Measurements from ENCODE around the gene OGFOD2. TPM values are rescaled to one million over a fixed set of nuclear protein-coding genes. Genes with fewer than 3 reads are reported as not detected.
A peak's percentile ranks its signal among the peaks of the same experiment; 100 is the strongest.

OGFOD2 gene
- total RNA-seq, 1 experiment from 2014 or later: 6.7 TPM

DNA sequence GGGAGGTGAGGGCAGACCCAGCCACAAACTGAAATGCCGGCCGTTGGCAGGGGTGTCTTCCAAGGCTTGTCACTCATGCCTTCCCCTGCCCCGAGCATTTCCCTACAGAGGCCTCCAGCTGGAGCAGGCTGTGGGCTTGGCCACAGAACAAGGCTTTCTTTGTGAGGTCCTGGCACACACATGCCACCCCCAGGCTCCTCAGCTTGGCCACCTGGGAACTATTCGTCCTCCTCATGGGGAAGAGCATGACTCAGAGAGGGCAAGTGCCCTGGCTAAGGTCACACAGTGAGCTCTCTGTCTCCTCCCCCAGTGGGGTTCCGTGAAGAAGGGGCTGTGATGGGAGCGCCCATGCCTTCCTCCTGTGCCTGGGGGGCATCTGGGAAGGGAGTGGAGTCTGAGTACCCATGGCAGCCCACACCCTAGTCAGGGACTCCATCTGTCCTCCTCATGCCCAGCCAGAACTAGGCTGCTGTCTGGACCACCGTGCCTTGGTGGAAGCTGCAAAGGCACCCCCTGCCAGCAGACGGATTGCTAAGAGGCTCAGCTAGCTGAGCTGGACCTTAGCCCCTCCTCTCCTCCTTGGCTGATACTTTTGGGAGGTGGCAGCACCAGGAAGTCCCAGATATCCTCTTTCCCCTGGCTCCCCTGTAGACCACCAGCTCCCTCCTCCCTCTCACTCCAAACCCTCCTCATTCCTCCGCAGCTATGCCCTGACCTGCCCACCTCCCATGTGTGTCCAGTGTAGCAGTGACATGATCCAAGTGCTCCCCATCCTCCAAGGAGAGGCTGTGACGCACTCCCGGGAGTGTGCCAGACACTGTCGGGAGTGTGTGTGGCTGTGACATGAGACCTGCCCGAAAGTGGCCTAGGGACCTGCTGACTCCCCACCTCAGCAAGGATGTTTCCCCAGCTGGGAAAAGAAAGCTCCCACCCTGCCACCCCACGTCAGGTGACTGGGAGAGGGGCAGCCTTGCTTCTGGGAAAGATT is 30.1 kb upstream of the OGFOD2 start:
- no peaks in the 10 kb centered on the region for H3K9me3 ChIP-seq (replicated peaks)
- no peaks in the 10 kb centered on the region for H3K36me3 ChIP-seq
- H3K27ac ChIP-seq: no peak overlapping the region
- no peak overlapping the region for H3K4me3 ChIP-seq
- no peaks in the 10 kb centered on the region for H3K27me3 ChIP-seq
- DNase-seq: peak; percentile 73 to 79
- H3K4me1 ChIP-seq: peaks cover 25% of the 10 kb centered on the region

DNA sequence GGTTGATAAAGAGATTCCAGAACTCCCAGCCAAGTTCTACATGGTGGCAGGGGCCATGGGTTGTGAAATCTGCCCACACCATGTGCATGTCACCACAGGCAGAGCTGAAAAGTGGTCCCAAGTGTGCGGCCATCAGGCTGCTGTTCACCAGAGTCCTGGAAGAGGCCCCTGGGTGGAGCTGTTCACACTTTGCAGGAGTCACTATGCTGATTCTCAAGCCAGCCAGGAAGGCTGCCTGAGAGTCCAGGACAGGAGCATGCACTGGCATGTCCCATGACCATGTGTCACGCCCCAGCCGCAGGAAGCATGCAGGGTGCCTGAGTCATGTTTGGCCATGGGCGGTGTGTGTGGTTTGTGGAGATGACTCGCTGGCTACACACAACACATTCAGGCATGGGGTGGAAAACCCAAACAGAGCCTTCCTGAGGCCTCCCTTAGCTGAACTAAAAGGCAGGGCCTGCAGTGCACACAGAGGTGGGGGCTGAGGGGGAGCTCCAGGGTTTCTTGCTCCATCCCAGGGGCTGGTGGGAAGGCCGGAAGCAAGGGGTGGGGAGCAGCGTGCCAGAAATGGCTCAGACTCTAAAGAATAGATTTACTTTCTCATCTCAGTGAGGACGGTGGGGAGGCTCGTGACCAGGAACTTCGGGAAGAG is 28.2 kb upstream of the OGFOD2 start:
- Histone ChIP-seq H3K36me3 (no peaks in the 10 kb centered on the region), H3K27ac (peak overlapping the region; percentile 53), H3K4me3 (no peak overlapping the region), H3K9me3 (replicated peaks) (no peaks in the 10 kb centered on the region), H3K27me3 (no peaks in the 10 kb centered on the region), H3K4me1 (peaks cover 25% of the 10 kb centered on the region)
- DNase-seq: peak; percentile 88 to 91

DNA sequence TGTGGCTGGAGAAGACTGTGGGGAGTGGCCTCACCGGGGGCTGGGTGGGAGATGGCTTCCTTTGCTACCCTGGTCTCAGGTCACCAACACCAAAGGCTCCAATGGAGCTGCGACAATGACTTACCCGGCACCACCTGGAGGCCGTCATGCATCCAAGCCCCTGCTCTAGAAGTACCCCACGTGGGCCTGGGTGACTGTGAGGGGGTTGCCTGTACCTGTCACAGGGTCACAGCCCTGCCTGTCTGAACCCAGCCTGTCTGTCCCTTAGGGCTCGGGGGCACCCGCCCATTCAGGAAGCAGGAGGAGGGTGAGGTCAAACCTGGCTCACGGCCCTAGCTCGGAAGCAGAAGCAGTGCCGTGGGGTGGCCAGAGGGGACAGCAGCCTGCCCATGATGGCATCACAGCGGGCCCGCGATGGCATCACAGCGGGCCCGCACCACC is 27.7 kb upstream of the OGFOD2 start:
- no peaks in the 10 kb centered on the region for H3K36me3 ChIP-seq
- H3K27me3 ChIP-seq: no peaks in the 10 kb centered on the region
- H3K4me3 ChIP-seq: no peak overlapping the region
- peaks cover 25% of the 10 kb centered on the region for H3K4me1 ChIP-seq
- no peaks in the 10 kb centered on the region for H3K9me3 ChIP-seq (replicated peaks)
- no peak for DNase-seq
- peak overlapping the region; percentile 53 for H3K27ac ChIP-seq

DNA sequence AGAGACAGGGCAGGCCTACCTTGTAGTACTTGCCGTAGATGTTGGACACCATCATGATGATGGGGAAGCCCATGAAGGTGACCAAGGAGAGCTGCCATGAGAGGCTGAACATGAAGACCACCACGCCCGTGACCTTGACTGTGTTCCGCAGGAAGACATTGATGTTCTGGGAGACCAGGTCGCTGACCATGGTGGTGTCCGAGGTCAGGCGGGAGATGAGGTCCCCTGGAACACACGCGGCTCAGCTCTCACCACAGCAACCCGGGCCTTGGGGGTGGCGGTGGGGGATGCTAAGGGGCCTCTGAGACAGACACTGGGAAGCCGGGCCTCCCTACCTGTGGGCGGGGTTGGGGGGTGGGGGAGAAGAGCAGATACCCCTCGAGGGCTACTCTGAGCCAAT is 26.4 kb upstream of the OGFOD2 start:
- Histone ChIP-seq H3K9me3 (replicated peaks) (no peaks in the 10 kb centered on the region), H3K27me3 (no peaks in the 10 kb centered on the region), H3K27ac (no peak overlapping the region), H3K36me3 (no peaks in the 10 kb centered on the region), H3K4me1 (peaks cover 25% of the 10 kb centered on the region), H3K4me3 (no peak overlapping the region)
- no peak for DNase-seq

DNA sequence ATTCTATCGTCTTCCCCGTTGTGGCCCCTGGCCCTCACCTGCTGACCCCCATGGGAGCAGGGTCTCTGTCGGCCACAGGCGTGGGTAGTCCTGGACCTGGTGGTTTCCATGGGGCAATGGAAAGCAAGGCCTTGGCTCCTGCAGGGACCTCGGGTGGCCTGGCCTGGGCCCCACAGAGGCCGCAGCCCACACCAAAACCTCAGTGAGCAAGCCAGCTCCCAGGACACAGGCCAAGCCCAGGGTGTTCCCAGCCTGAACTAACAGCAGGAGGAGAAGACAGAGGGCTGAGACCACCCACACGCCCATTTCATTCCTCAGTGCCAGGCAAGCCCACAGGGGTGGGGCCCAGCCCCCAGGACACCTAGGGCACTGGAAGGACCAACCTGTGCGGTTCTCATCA is 25.6 kb upstream of the OGFOD2 start:
- DNase-seq: no peak
- peaks cover 20% of the 10 kb centered on the region for H3K4me1 ChIP-seq
- no peak overlapping the region for H3K27ac ChIP-seq
- H3K9me3 ChIP-seq (replicated peaks): no peaks in the 10 kb centered on the region
- H3K36me3 ChIP-seq: no peaks in the 10 kb centered on the region
- no peaks in the 10 kb centered on the region for H3K27me3 ChIP-seq
- H3K4me3 ChIP-seq: no peak overlapping the region

DNA sequence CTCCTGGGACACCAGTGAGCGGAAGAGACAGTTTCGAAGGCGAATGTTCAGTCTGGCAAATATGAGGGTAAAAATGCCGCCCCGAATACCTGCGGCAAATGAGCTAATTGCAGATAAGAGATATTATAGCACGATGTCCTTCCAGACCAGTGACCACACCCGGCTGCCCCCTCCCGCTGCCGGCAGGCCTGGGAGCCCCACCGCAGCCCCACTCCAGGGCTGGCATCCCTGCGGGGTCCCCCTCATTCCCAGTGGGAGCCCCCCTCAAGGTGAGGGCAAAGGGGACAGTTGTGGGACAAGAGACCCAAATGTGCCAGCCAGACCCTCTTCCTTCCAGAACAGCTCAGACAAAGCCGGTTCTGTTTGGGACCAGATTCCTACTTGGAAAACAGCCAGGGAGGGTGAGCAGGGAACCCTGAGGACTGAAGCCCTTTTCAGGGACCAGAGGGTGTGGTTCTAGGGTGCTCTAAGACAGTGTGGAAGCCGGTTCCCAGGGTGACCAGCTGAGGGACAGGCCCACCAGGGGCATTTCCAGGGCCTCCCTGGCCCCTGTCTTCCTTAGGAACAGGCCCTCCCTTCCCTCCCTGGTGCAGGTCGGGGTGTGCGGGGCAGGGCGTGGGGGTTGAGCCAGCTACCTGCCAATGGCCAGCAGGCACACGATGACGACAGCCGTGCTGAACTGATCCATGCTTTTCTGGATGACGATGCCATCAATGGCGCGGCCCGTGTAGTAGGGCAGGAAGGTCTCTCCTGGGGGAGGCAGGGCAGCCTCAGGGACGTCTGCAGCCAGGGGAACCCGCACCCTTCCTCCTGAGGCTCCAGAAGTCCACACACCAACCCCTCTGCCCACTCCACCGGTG is 25.0 kb upstream of the OGFOD2 start:
- Histone ChIP-seq H3K36me3 (no peaks in the 10 kb centered on the region), H3K9me3 (replicated peaks) (no peaks in the 10 kb centered on the region), H3K27ac (no peak overlapping the region), H3K4me3 (no peak overlapping the region), H3K27me3 (no peaks in the 10 kb centered on the region), H3K4me1 (peaks cover 20% of the 10 kb centered on the region)
- DNase-seq: no peak

DNA sequence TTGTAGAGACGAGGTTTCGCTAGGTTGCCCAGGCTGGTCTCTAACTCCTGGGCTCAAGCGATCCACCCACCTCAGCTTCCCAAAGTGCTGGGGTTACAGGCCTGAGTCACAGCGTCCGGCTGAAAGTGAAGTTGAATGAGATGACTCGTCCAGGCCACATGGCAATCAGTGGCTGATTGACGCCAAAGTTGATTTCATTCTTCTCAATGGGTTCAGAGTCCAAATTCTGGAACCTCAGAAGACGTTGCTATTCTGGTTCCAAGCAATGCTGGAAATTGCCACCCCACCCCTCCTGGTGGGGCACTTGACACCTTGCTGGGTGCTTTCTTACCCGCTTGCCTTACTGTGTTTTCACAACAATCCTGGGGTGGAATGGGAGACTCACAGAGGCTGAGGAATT is 23.6 kb upstream of the OGFOD2 start:
- H3K27me3 ChIP-seq: no peaks in the 10 kb centered on the region
- H3K4me1 ChIP-seq: peaks cover 21% of the 10 kb centered on the region
- H3K4me3 ChIP-seq: no peak overlapping the region
- no peaks in the 10 kb centered on the region for H3K9me3 ChIP-seq (replicated peaks)
- no peak for DNase-seq
- H3K27ac ChIP-seq: no peak overlapping the region
- no peaks in the 10 kb centered on the region for H3K36me3 ChIP-seq

DNA sequence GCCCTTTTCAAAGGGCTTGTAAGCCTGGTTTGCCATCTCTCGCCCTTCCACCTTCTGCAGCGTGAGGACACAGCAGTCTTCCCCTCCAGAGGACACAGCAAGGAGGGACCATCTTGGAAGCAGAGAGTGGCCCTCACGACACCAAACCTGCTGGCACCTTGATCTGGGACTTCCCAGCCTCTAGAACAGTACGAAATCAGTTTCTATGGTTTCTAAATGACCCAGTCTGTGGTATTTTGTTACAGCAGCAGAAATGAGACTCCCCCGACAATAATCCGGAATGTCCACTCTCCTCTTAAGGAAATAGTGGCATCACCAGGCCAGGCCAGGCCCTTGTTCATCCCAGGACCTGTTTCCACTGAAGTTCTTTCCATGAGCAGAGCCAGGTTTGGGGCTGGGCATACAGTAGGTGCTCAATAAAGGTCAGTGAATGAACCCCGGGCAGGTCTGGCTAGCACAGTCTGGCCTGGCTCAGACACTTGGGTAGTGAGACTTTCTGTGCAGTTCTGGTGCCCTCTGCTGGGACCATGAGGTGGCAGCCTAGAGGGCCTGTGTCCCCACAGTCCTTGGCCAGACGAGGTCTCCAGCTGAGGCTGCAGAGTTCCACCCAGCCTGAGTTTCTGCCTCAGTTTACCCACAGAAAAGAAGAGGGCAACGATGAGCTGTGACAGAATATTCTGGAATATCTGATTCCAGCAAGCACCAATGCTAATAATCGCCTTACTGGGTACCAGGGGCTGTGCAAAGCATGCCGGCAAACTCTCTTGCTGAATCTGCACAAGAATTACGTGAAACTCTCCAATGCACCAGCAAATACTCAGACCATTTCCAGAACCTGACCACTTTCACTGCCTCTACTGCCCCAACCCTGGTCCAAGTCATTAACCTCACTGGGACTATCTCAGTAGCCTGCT is 22.8 kb upstream of the OGFOD2 start:
- no peak overlapping the region for H3K4me3 ChIP-seq
- H3K4me1 ChIP-seq: peaks cover 14% of the 10 kb centered on the region
- no peaks in the 10 kb centered on the region for H3K27me3 ChIP-seq
- H3K27ac ChIP-seq: no peak overlapping the region
- no peaks in the 10 kb centered on the region for H3K9me3 ChIP-seq (replicated peaks)
- peak; percentile 70 to 85 for DNase-seq
- H3K36me3 ChIP-seq: no peaks in the 10 kb centered on the region

DNA sequence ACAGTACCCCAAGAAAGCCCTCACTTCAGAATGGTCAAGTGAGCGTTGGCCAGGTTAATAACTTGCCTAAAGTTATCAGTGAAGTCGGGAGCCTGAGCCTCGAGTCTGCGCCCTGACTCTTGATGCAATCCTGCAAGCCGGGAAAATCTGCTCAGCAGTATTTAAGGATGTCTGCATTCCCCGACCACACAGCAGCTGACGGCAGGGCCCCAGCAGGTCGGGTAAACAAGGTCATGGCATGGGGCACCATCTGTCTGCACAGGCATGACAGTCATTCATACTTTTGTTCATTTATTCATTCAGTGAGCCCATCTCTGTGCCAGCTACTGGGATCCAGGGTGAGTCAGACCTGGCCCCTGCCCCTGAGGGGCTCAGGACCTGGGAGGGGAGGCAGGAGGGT is 19.9 kb upstream of the OGFOD2 start:
- H3K4me1 ChIP-seq: peaks cover 11% of the 10 kb centered on the region
- no peak overlapping the region for H3K4me3 ChIP-seq
- H3K9me3 ChIP-seq (replicated peaks): no peaks in the 10 kb centered on the region
- H3K27ac ChIP-seq: peak overlapping the region; percentile 29
- H3K36me3 ChIP-seq: no peaks in the 10 kb centered on the region
- H3K27me3 ChIP-seq: no peaks in the 10 kb centered on the region
- peak; percentile 80 to 82 for DNase-seq

DNA sequence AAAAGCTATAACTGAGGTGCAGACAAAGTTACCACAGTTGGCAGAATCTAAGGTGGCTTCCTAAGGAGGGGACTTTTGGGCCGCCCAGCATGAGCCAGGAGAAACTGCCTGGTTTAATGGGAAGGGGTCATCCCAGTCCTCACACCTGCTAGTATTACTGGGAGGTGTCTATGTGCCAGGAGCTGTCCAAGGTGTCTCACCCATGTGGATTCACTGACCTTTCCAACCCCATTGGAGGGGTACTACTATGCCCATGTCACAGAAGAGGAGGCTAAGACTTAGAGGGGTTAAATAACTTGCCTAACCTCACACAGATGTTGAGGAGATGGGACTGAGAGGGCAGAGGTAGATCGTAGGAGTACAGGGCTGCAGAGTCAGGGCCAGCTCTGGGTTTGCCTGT is 19.0 kb upstream of the OGFOD2 start:
- Histone ChIP-seq H3K27ac (no peak overlapping the region), H3K9me3 (replicated peaks) (no peaks in the 10 kb centered on the region), H3K4me1 (peaks cover 11% of the 10 kb centered on the region), H3K4me3 (no peak overlapping the region), H3K27me3 (no peaks in the 10 kb centered on the region), H3K36me3 (no peaks in the 10 kb centered on the region)
- DNase-seq: no peak

DNA sequence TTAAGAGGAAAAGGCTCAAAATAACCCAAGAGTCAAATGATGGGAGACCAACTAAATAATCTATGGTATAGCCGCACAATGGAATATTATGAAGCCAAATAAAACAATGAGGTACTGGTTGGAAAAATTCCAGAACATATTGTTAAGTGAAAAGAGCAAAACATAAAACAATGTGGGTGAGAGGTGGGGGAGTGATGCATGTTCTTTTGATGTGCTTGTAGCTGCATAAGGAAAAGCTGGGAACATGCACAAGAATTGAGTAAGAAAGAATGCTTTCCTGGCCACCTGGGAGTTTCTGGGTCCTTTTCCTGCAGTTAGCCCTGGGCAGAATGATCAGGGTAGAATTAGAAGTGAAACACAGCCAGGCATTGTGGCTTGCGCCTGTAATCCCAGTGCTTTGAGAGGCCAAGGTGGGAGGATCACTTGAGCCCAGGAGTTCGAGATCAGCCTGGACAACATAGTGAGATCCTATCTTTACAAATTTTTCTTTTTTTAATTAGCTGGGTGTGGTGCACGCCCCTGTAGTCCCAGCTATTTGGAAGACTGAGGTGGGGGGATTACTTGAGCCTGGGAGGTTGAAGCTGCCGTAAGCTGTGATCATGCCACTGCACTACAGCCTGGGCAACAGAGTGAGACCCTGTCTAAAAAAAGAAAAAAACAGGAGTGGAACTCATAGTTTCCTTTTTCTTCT is 16.7 kb upstream of the OGFOD2 start:
- no peak for DNase-seq
- Histone ChIP-seq H3K27ac (no peak overlapping the region), H3K9me3 (replicated peaks) (no peaks in the 10 kb centered on the region), H3K36me3 (no peaks in the 10 kb centered on the region), H3K4me3 (no peak overlapping the region), H3K27me3 (no peaks in the 10 kb centered on the region), H3K4me1 (peaks cover 16% of the 10 kb centered on the region)

DNA sequence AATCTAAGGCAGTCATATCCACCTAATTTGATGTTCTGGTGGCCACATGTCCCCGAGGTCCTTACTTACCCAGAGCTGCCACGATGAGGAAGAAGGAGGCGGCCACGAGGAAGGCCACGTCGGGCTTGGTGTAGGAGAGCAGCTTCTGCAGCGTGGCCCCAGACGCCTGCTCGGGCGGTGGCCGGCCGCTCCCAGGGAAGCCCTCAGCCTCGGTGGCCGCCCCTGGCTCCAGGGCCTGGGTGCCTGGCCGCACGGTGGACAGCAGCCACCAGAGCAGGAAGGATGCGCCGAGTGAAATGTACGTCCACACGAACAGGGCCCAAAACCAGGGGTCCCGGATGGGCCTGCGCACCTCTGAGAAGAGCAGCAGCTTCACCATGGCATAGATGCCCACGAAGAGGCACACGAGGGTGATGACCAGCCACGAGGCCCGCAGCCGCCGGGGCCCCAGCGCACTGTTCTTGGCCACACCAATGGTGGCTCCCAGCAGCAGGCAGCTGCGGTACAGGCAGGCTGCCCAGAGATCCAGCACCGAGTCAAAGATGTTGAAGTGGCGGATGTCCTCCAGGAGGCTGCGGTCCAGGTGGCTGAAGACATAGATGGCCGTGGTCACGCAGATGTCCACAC is 15.4 kb upstream of the OGFOD2 start:
- Histone ChIP-seq H3K27ac (no peak overlapping the region), H3K9me3 (replicated peaks) (no peaks in the 10 kb centered on the region), H3K4me1 (peaks cover 26% of the 10 kb centered on the region), H3K4me3 (no peak overlapping the region), H3K36me3 (no peaks in the 10 kb centered on the region), H3K27me3 (no peaks in the 10 kb centered on the region)
- DNase-seq: no peak

DNA sequence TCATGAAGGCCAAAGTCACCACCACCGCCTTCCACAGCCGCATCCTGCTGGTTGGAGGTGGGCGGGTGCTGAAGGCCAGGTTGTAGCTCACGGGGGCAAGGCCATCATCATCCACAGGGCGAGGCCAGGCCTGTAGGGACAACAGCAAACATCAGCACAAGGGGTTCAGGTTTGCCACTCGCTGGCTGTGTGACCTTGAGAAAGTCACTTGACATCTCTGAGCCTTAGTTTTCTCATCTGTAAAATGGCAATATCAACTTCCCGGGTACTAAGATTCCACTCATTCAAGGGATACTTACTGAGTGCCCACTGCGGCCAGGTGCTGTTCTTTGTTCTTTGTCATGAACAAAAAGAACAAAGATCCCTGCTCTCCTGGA is 14.9 kb upstream of the OGFOD2 start:
- no peaks in the 10 kb centered on the region for H3K9me3 ChIP-seq (replicated peaks)
- peaks cover 27% of the 10 kb centered on the region for H3K4me1 ChIP-seq
- no peak for DNase-seq
- H3K27me3 ChIP-seq: no peaks in the 10 kb centered on the region
- H3K36me3 ChIP-seq: no peaks in the 10 kb centered on the region
- no peak overlapping the region for H3K27ac ChIP-seq
- no peak overlapping the region for H3K4me3 ChIP-seq

All from SJCRH30 (cell line).